Measurements from ENCODE around the gene PLCB4. TPM values are rescaled to one million over a fixed set of nuclear protein-coding genes. Genes with fewer than 3 reads are reported as not detected.
A peak's percentile ranks its signal among the peaks of the same experiment; 100 is the strongest.

The PLCB4 gene
- polyA plus RNA-seq, 1 donor: 14.6 TPM

DNA sequence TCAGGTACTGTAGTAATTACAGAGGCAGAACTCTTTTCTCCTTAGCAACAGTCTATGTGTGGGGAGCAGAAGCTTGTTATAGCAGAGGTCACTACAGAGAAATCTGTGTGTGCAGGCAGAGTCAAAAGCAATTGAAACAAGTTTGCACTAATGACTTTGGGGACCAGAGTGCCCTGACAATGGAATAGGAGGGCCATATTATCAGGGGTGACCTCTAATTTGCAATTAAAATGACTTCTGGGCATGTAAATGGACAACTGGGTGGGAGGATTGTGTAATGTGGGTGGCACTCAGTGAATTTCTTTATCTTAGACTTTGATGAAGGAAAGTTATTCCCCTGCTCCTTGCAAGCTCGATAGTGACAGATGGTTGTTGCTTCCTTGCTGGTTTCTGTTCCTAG lies 127.2 kb downstream of the PLCB4 start:
- Histone ChIP-seq H3K4me1 (ENCODE audit: control insufficient read depth, insufficient read depth, low read length) (no peaks in the 10 kb centered on the region), H3K27me3 (ENCODE audit: control insufficient read depth, insufficient read depth, low read length) (no peaks in the 10 kb centered on the region), H3K9me3 (ENCODE audit: control insufficient read depth, low read depth, low read length) (no peaks in the 10 kb centered on the region), H3K27ac (ENCODE audit: low read length) (no peak overlapping the region), H3K4me3 (ENCODE audit: low read length) (no peak overlapping the region), H3K36me3 (ENCODE audit: control insufficient read depth, insufficient read depth, low read length) (no peaks in the 10 kb centered on the region)
- peak in 1 of 2 donors; percentile 25 for DNase-seq
- no CpG with 5 or more reads among the region's 1 CpG for WGBS (ENCODE audit: insufficient coverage, low lambda C conversion rate)

DNA sequence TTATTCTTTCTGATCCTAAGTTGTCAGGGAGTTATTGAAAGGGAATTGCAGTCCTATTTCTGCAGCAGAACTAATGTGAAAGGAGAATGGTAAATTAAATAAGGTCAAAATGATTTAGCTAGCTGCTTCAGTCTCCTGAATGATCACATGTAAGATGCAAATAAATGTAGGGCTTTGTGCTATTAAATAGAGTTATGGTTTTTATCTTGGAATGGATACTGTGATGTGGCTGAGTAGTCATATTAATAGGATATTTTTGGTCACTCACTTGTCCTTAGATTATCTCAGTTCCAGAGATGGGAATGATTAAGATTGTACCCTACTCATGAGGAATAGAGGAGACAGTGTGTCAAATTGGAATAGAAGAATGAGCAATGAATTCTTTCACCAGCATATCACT lies 129.6 kb downstream of the PLCB4 start:
- H3K27me3 ChIP-seq (ENCODE audit: control insufficient read depth, insufficient read depth, low read length): no peaks in the 10 kb centered on the region

DNA sequence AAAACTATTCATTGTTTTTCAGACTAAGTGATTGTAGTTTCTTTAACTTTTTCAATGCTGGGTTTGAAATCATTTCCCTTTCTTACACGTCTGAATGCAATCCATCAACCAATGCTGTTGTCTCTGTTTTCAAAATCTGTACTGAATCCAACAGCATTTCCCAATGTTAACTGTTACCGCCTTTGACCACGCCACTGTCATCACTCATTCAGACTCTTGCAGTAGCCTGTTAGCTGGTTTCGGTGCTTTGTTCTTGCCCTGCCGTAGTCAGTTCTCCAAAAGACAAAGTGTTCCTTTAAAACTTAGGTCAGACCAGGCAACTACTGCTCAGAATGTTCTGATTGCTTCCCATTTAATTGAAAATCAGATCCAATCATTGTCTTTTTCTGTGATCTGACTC lies 131.3 kb downstream of the PLCB4 start:
- Histone ChIP-seq H3K4me3 (ENCODE audit: low read length) (no peak overlapping the region), H3K27me3 (ENCODE audit: control insufficient read depth, insufficient read depth, low read length) (no peaks in the 10 kb centered on the region), H3K36me3 (ENCODE audit: control insufficient read depth, insufficient read depth, low read length) (no peaks in the 10 kb centered on the region), H3K4me1 (ENCODE audit: control insufficient read depth, insufficient read depth, low read length) (peaks cover 8% of the 10 kb centered on the region), H3K9me3 (ENCODE audit: control insufficient read depth, low read depth, low read length) (no peaks in the 10 kb centered on the region), H3K27ac (ENCODE audit: low read length) (no peak overlapping the region)
- 94% methylated on average over 2 of the region's 5 CpGs for WGBS (ENCODE audit: insufficient coverage, low lambda C conversion rate)
- no peak for DNase-seq

More for the DNA sequence above, 129.6 kb downstream of the PLCB4 start:
- H3K27ac ChIP-seq (ENCODE audit: low read length): no peak overlapping the region
- H3K9me3 ChIP-seq (ENCODE audit: control insufficient read depth, low read depth, low read length): no peaks in the 10 kb centered on the region
- no peak for DNase-seq
- peaks cover 8% of the 10 kb centered on the region for H3K4me1 ChIP-seq (ENCODE audit: control insufficient read depth, insufficient read depth, low read length)
- H3K4me3 ChIP-seq (ENCODE audit: low read length): no peak overlapping the region
- no peaks in the 10 kb centered on the region for H3K36me3 ChIP-seq (ENCODE audit: control insufficient read depth, insufficient read depth, low read length)

DNA sequence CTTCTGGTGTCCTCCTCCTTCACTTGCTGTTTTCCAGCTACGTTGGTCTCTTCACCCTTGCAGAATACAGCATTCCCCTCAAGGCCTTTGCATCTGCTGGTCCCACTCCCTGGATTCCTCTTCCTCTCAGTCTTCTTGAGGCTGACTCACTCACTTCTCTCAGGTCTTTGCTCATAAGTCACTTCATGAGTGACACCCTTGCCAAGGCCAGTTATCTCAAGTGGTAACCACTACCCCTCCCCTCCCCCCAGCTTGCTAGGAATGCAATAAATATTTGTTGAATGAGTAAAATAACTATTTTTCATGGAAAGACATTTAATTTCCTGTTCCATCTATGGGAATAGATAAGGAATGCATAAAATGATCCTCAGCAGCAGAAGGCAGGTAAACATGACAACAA lies 131.7 kb downstream of the PLCB4 start:
- Histone ChIP-seq H3K4me3 (ENCODE audit: low read length) (no peak overlapping the region), H3K36me3 (ENCODE audit: control insufficient read depth, insufficient read depth, low read length) (no peaks in the 10 kb centered on the region), H3K9me3 (ENCODE audit: control insufficient read depth, low read depth, low read length) (no peaks in the 10 kb centered on the region), H3K27ac (ENCODE audit: low read length) (no peak overlapping the region), H3K27me3 (ENCODE audit: control insufficient read depth, insufficient read depth, low read length) (no peaks in the 10 kb centered on the region), H3K4me1 (ENCODE audit: control insufficient read depth, insufficient read depth, low read length) (peaks cover 8% of the 10 kb centered on the region)
- no peak for DNase-seq
- 100% methylated on average over 1 of the region's 1 CpG for WGBS (ENCODE audit: insufficient coverage, low lambda C conversion rate)

DNA sequence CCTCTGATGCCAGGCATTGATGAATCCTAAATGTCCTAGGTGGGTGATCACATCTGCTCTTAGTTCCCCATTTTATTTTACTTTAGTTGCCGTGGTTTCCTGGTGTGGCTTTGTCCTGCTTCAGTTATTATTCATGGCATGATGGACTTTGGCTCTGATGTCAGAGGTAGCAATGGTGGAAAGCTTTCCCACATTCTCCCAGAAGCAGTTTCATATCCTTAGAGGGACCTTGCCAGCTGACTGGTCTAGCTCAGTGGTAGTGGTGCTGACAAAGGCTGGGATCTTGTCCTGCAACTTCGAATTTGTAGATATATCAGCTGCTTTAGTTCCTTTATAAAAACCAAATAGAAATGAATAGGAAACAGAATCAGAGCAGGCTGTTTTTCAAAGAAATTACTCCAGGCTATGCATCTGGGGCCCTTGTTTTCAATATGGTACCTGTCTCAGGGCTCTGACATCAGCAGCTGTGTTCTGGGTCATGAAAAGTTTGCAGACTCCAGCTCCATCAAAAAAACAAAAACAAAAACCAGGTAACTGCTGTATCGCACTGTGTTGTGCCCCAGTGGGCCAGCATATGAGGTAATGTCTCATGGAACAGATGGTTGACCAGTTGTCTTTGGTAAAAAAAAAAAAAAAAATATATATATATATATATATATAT lies 133.7 kb downstream of the PLCB4 start:
- H3K4me3 ChIP-seq (ENCODE audit: low read length): no peak overlapping the region
- peak; percentile 52 to 83 for DNase-seq
- peak overlapping the region; percentile 9 for H3K27ac ChIP-seq (ENCODE audit: low read length)
- no peaks in the 10 kb centered on the region for H3K9me3 ChIP-seq (ENCODE audit: control insufficient read depth, low read depth, low read length)
- WGBS (ENCODE audit: insufficient coverage, low lambda C conversion rate): no CpG with 5 or more reads among the region's 3 CpGs
- H3K36me3 ChIP-seq (ENCODE audit: control insufficient read depth, insufficient read depth, low read length): no peaks in the 10 kb centered on the region
- peaks cover 8% of the 10 kb centered on the region for H3K4me1 ChIP-seq (ENCODE audit: control insufficient read depth, insufficient read depth, low read length)
- no peaks in the 10 kb centered on the region for H3K27me3 ChIP-seq (ENCODE audit: control insufficient read depth, insufficient read depth, low read length)

DNA sequence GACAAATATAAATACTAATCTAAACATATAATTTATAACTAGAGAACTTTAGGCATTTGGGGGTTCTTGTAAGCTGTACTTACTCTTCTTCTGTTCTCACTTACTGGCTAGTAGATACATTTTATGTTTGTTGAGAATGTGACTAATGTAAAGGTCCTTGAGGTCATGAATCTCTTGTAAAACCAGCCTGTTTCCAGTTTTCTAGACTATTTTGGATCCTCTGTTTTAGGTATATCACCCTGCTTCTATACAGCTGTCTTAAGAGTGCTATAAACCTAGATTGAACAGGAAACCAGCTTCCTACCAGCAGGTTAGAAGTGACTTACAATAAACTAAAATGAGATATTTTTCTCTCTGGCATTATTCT lies 134.2 kb downstream of the PLCB4 start:
- DNase-seq: no peak
- no peaks in the 10 kb centered on the region for H3K27me3 ChIP-seq (ENCODE audit: control insufficient read depth, insufficient read depth, low read length)
- no peak overlapping the region for H3K4me3 ChIP-seq (ENCODE audit: low read length)
- no peaks in the 10 kb centered on the region for H3K9me3 ChIP-seq (ENCODE audit: control insufficient read depth, low read depth, low read length)
- H3K36me3 ChIP-seq (ENCODE audit: control insufficient read depth, insufficient read depth, low read length): no peaks in the 10 kb centered on the region
- H3K27ac ChIP-seq (ENCODE audit: low read length): no peak overlapping the region
- peaks cover 8% of the 10 kb centered on the region for H3K4me1 ChIP-seq (ENCODE audit: control insufficient read depth, insufficient read depth, low read length)

DNA sequence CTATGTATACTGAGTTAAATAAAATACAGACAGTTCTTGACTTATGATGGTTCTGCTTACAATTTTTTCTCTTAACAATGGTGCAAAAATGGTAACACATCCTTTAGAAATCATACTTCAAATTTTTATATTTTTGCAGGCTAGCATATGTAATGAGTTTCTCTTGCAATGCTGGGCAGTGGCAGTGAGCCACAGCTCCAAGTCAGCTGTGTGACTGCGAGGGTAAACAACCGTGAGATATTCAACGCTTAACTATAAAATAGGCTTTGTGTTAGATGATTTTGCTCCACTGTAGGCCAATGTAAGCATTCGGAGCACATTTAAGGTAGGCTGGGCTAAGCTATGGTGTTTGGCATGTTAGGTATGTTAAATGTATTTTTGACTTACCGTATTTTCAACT lies 136.1 kb downstream of the PLCB4 start:
- Histone ChIP-seq H3K4me1 (ENCODE audit: control insufficient read depth, insufficient read depth, low read length) (peaks cover 8% of the 10 kb centered on the region), H3K4me3 (ENCODE audit: low read length) (no peak overlapping the region), H3K27me3 (ENCODE audit: control insufficient read depth, insufficient read depth, low read length) (no peaks in the 10 kb centered on the region), H3K9me3 (ENCODE audit: control insufficient read depth, low read depth, low read length) (no peaks in the 10 kb centered on the region), H3K36me3 (ENCODE audit: control insufficient read depth, insufficient read depth, low read length) (no peaks in the 10 kb centered on the region), H3K27ac (ENCODE audit: low read length) (no peak overlapping the region)
- no peak for DNase-seq
- WGBS (ENCODE audit: insufficient coverage, low lambda C conversion rate): 100% methylated on average over 2 of the region's 5 CpGs

DNA sequence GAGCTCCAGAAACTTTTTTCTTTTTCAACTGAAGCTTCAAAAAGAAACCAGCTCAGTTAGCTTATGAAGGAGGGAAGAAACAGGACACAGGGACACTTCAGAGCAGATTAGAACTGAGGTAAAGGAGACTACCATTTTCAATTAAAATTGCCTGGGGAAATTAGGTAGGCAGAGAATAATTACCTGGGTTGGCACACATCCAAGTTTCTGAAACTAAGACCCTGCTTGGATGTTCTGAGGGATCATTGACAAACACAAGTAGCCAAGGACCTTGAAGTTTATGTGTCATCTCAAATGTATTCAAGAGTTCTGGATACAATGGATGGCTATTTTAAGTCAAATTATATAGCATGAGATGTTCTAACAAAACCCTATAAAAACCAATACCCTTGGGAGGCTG lies 137.6 kb downstream of the PLCB4 start:
- no peaks in the 10 kb centered on the region for H3K9me3 ChIP-seq (ENCODE audit: control insufficient read depth, low read depth, low read length)
- no peak overlapping the region for H3K27ac ChIP-seq (ENCODE audit: low read length)
- no peaks in the 10 kb centered on the region for H3K36me3 ChIP-seq (ENCODE audit: control insufficient read depth, insufficient read depth, low read length)
- peaks cover 13% of the 10 kb centered on the region for H3K4me1 ChIP-seq (ENCODE audit: control insufficient read depth, insufficient read depth, low read length)
- H3K27me3 ChIP-seq (ENCODE audit: control insufficient read depth, insufficient read depth, low read length): no peaks in the 10 kb centered on the region
- no peak overlapping the region for H3K4me3 ChIP-seq (ENCODE audit: low read length)
- no peak for DNase-seq

DNA sequence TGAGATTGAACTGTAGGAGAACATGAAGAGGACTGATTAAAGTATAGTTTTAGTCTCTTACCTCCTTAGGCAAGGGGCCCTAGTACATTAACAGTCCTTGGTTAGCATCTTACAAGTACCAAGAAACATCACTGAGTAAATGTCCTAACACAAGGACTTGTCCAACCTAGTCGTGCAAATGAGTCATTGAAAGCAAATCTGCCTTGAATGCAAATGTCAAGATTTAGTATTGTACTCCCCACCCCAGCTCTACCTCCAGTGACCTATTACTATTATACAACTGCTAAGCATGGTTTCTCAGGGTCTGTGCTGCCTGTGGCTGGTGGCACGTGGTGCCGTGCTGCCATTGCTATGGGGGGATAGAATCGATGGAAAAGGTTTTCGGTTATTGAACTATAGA lies 138.4 kb downstream of the PLCB4 start:
- Histone ChIP-seq H3K9me3 (ENCODE audit: control insufficient read depth, low read depth, low read length) (no peaks in the 10 kb centered on the region), H3K27me3 (ENCODE audit: control insufficient read depth, insufficient read depth, low read length) (no peaks in the 10 kb centered on the region), H3K27ac (ENCODE audit: low read length) (no peak overlapping the region), H3K4me3 (ENCODE audit: low read length) (no peak overlapping the region), H3K36me3 (ENCODE audit: control insufficient read depth, insufficient read depth, low read length) (no peaks in the 10 kb centered on the region), H3K4me1 (ENCODE audit: control insufficient read depth, insufficient read depth, low read length) (peaks cover 9% of the 10 kb centered on the region)
- WGBS (ENCODE audit: insufficient coverage, low lambda C conversion rate): no CpG with 5 or more reads among the region's 5 CpGs
- DNase-seq: no peak

DNA sequence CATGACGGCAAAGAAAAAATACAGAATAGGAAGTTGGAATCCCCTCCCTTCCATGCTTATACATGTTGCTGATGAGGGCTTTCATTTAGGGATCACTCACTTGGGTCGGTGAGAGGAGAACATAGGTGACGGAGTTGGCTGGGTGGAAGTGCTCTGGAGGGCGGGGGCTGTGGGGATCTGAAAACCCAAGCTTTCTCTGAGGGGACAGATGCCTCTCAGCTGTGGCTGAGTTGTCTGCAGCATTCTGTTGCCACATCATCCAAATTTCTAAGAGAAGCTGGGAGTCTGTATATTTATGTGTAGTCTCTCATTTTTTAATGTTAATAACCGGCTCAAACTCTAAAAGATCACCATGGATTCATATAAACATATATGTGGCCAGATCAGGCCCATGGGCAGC lies 141.5 kb downstream of the PLCB4 start:
- Histone ChIP-seq H3K4me3 (ENCODE audit: low read length) (no peak overlapping the region), H3K9me3 (ENCODE audit: control insufficient read depth, low read depth, low read length) (no peaks in the 10 kb centered on the region), H3K27ac (ENCODE audit: low read length) (no peak overlapping the region), H3K27me3 (ENCODE audit: control insufficient read depth, insufficient read depth, low read length) (no peaks in the 10 kb centered on the region), H3K4me1 (ENCODE audit: control insufficient read depth, insufficient read depth, low read length) (peaks cover 4% of the 10 kb centered on the region), H3K36me3 (ENCODE audit: control insufficient read depth, insufficient read depth, low read length) (no peaks in the 10 kb centered on the region)
- no peak for DNase-seq
- no CpG with 5 or more reads among the region's 5 CpGs for WGBS (ENCODE audit: insufficient coverage, low lambda C conversion rate)

DNA sequence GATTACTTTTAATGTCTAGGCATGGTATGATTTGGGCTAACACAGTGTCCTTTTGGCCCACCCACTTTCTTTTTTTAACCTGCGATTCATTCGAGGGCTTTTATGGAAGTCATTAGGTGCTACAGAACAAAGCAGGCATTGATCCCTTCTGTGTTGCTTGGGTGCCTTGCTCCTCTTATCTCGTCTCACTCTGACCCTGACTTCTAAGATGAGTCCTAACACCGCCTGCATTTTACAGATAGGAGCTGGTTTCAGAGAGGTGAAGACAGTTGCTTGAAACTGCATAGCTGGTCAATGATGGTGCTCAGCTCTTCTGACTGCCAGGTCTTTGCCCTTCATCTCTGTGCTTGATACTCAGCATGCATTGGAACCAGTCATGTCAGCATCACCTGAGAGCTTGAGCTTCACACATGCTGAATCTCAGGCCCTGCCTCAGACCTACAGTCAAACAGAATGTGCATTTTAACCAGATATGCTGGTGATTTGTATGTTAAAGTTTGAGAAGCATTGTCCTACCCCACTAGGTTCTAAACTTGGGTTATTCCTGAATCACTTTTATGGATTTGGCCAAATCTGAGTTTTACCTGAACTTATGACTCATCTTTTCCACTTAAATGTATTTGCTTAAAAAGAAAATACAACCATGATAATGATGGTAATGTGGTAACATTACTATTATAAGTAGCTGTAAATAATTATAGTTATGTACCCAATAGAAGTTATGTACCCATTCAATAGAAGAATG lies 142.3 kb downstream of the PLCB4 start:
- H3K4me3 ChIP-seq (ENCODE audit: low read length): no peak overlapping the region
- H3K9me3 ChIP-seq (ENCODE audit: control insufficient read depth, low read depth, low read length): no peaks in the 10 kb centered on the region
- peak in 1 of 2 donors; percentile 43 for DNase-seq
- H3K27me3 ChIP-seq (ENCODE audit: control insufficient read depth, insufficient read depth, low read length): no peaks in the 10 kb centered on the region
- H3K4me1 ChIP-seq (ENCODE audit: control insufficient read depth, insufficient read depth, low read length): peaks cover 4% of the 10 kb centered on the region
- no peak overlapping the region for H3K27ac ChIP-seq (ENCODE audit: low read length)
- no CpG with 5 or more reads among the region's 4 CpGs for WGBS (ENCODE audit: insufficient coverage, low lambda C conversion rate)
- H3K36me3 ChIP-seq (ENCODE audit: control insufficient read depth, insufficient read depth, low read length): no peaks in the 10 kb centered on the region

Measured in large intestine (tissue), 3 donors.